ENCODE results near the gene SLC43A3.

Gene SLC43A3

GRCh38 chr11:57426439-57426928 lies 437 bp downstream of the SLC43A3 start:
- no peak for DNase-seq

- no peak for DNase-seq
Measured at GRCh38 chr11:57425565-57426438, 1.1 kb downstream of the SLC43A3 start.

- peak; percentile 89 for DNase-seq
Measured at GRCh38 chr11:57424792-57425564, 1.9 kb downstream of the SLC43A3 start.

GRCh38 chr11:57424137-57424791 lies 2.7 kb downstream of the SLC43A3 start:
- no peak for DNase-seq

- no peak for DNase-seq
Measured at GRCh38 chr11:57422669-57423068, 4.3 kb downstream of the SLC43A3 start.

- no peak for DNase-seq
Measured at GRCh38 chr11:57421805-57422204, 5.1 kb downstream of the SLC43A3 start.

GRCh38 chr11:57421066-57421465 lies 5.9 kb downstream of the SLC43A3 start:
- DNase-seq: no peak

GRCh38 chr11:57419146-57419545 lies 7.8 kb downstream of the SLC43A3 start:
- DNase-seq: no peak

GRCh38 chr11:57418131-57418530 lies 8.8 kb downstream of the SLC43A3 start:
- no peak for DNase-seq

GRCh38 chr11:57417056-57417455 lies 9.9 kb downstream of the SLC43A3 start:
- no peak for DNase-seq

GRCh38 chr11:57416436-57416835 lies 10.5 kb downstream of the SLC43A3 start:
- no peak for DNase-seq

GRCh38 chr11:57414612-57415212 lies 12.2 kb downstream of the SLC43A3 start:
- DNase-seq: no peak

GRCh38 chr11:57413681-57414080 lies 13.2 kb downstream of the SLC43A3 start:
- DNase-seq: no peak

GRCh38 chr11:57410287-57410686 lies 16.6 kb downstream of the SLC43A3 start:
- no peak for DNase-seq

GRCh38 chr11:57409321-57410100 lies 17.4 kb downstream of the SLC43A3 start:
- no peak for DNase-seq

- DNase-seq: no peak
Measured at GRCh38 chr11:57408771-57409170, 18.1 kb downstream of the SLC43A3 start.

GRCh38 chr11:57407941-57408475 lies 18.9 kb downstream of the SLC43A3 start:
- no peak for DNase-seq

- no peak for DNase-seq
Measured at GRCh38 chr11:57407010-57407920, 19.7 kb downstream of the SLC43A3 start.

GRCh38 chr11:57406337-57406904 lies 20.5 kb downstream of the SLC43A3 start:
- DNase-seq: no peak

GRCh38 chr11:57405271-57405860 lies 21.6 kb downstream of the SLC43A3 start:
- no peak for DNase-seq
